ENCODE data around the gene SLCO1A2. TPM values are rescaled to one million over a fixed set of nuclear protein-coding genes. Genes with fewer than 3 reads are reported as not detected.

SLCO1A2 gene
- polyA plus RNA-seq, 1 donor (not counting 4 experiments of a cell fraction or from before 2014, with no cell fraction given), result not detected

DNA sequence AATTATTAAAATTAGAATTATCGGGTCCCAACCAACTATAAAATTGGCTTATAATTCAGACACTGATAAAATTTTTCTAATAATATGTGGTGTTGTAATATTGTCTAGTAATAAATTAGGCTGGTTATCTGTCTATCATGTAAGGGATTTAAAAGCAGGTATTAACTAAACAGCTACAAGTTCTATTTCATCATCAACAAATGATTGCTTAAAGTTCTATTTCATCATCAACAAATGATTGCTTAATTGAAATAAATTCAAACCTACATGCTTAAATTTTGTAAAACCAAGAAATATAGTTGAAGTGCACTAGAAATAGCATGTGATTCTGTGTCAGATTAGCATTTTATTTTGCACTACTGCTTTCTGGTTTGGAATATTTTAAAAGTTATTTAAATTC lies 34.1 kb downstream of the SLCO1A2 start:
- Histone ChIP-seq H3K36me3 (ENCODE audit: control insufficient read depth in 2 of 2, extremely low read depth in 1 of 2, insufficient read depth in 2 of 2, low read length in 2 of 2) (no peaks in the 10 kb centered on the region), H3K27me3 (ENCODE audit: control insufficient read depth, extremely low read depth, insufficient read depth, low read length) (no peaks in the 10 kb centered on the region), H3K4me3 (ENCODE audit: control insufficient read depth in 2 of 3, extremely low read depth in 1 of 3, insufficient read depth in 2 of 3, low read depth in 1 of 3, low read length in 3 of 3) (no peak overlapping the region), H2AFZ (ENCODE audit: control insufficient read depth, low read length) (no peak overlapping the region), H3K79me2 (ENCODE audit: control insufficient read depth, insufficient read depth, low read length) (no peaks in the 10 kb centered on the region), H3K9me3 (ENCODE audit: control insufficient read depth, low read depth, low read length) (no peaks in the 10 kb centered on the region), H3K4me2 (ENCODE audit: control insufficient read depth, extremely low read depth, insufficient read depth, low read depth, low read length) (no peak overlapping the region), H3K27ac (ENCODE audit: control insufficient read depth, insufficient read depth, low read length) (no peak overlapping the region), H4K20me1 (ENCODE audit: control insufficient read depth, extremely low read depth, insufficient read depth, low read length) (no peaks in the 10 kb centered on the region), H3K9ac (ENCODE audit: control insufficient read depth, extremely low read depth, insufficient read depth, low read length) (no peak overlapping the region), H3K4me1 (ENCODE audit: control insufficient read depth, extremely low read depth, insufficient read depth, low read length) (no peaks in the 10 kb centered on the region), H3K9me1 (ENCODE audit: control insufficient read depth, extremely low read depth, insufficient read depth, low read length) (no peaks in the 10 kb centered on the region)
- TF ChIP-seq EZH2 (IDR thresholded peaks at IDR 0.05; ENCODE audit: low read length), result no peak
- TF ChIP-seq, protein P1, sequence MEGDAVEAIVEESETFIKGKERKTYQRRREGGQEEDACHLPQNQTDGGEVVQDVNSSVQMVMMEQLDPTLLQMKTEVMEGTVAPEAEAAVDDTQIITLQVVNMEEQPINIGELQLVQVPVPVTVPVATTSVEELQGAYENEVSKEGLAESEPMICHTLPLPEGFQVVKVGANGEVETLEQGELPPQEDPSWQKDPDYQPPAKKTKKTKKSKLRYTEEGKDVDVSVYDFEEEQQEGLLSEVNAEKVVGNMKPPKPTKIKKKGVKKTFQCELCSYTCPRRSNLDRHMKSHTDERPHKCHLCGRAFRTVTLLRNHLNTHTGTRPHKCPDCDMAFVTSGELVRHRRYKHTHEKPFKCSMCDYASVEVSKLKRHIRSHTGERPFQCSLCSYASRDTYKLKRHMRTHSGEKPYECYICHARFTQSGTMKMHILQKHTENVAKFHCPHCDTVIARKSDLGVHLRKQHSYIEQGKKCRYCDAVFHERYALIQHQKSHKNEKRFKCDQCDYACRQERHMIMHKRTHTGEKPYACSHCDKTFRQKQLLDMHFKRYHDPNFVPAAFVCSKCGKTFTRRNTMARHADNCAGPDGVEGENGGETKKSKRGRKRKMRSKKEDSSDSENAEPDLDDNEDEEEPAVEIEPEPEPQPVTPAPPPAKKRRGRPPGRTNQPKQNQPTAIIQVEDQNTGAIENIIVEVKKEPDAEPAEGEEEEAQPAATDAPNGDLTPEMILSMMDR (optimal IDR thresholded peaks at IDR 0.05 in 1 of 3, IDR thresholded peaks at IDR 0.05 in 1 of 3, conservative IDR thresholded peaks at IDR 0.05 in 1 of 3; ENCODE audit: extremely low read depth in 1 of 3, insufficient read depth in 2 of 3, low read length in 3 of 3), result no peak
- DNase-seq (ENCODE audit: low read depth, low spot score) (no peak), FAIRE-seq (no peak)
- dilution Hi-C loops (cut with MboI; ENCODE audit: extremely low pct_ligation_motif_present, low sequenced_read_pairs), result no loop called here

- Histone ChIP-seq H3K79me2 (ENCODE audit: control insufficient read depth, insufficient read depth, low read length) (no peaks in the 10 kb centered on the region), H2AFZ (ENCODE audit: control insufficient read depth, low read length) (no peak overlapping the region), H3K9me3 (ENCODE audit: control insufficient read depth, low read depth, low read length) (no peaks in the 10 kb centered on the region), H3K4me3 (ENCODE audit: control insufficient read depth in 2 of 3, extremely low read depth in 1 of 3, insufficient read depth in 2 of 3, low read depth in 1 of 3, low read length in 3 of 3) (no peak overlapping the region), H3K4me1 (ENCODE audit: control insufficient read depth, extremely low read depth, insufficient read depth, low read length) (no peaks in the 10 kb centered on the region), H3K27me3 (ENCODE audit: control insufficient read depth, extremely low read depth, insufficient read depth, low read length) (no peaks in the 10 kb centered on the region), H4K20me1 (ENCODE audit: control insufficient read depth, extremely low read depth, insufficient read depth, low read length) (no peaks in the 10 kb centered on the region), H3K9me1 (ENCODE audit: control insufficient read depth, extremely low read depth, insufficient read depth, low read length) (no peaks in the 10 kb centered on the region), H3K9ac (ENCODE audit: control insufficient read depth, extremely low read depth, insufficient read depth, low read length) (no peak overlapping the region), H3K4me2 (ENCODE audit: control insufficient read depth, extremely low read depth, insufficient read depth, low read depth, low read length) (no peak overlapping the region), H3K27ac (ENCODE audit: control insufficient read depth, insufficient read depth, low read length) (no peak overlapping the region), H3K36me3 (ENCODE audit: control insufficient read depth in 2 of 2, extremely low read depth in 1 of 2, insufficient read depth in 2 of 2, low read length in 2 of 2) (no peaks in the 10 kb centered on the region)
- dilution Hi-C loops (cut with MboI; ENCODE audit: extremely low pct_ligation_motif_present, low sequenced_read_pairs), result no loop called here
- no peak for TF ChIP-seq EZH2 (IDR thresholded peaks at IDR 0.05; ENCODE audit: low read length)
- TF ChIP-seq, protein P1 (optimal IDR thresholded peaks at IDR 0.05 in 1 of 3, IDR thresholded peaks at IDR 0.05 in 1 of 3, conservative IDR thresholded peaks at IDR 0.05 in 1 of 3; ENCODE audit: extremely low read depth in 1 of 3, insufficient read depth in 2 of 3, low read length in 3 of 3), result peak; percentile 41 to 64 (median 54)
- FAIRE-seq, result no peak
- no peak for DNase-seq (ENCODE audit: low read depth, low spot score)
Measured at GRCh38 chr12:21296751-21297406, 37.8 kb downstream of the SLCO1A2 start.

Data from keratinocyte (primary cell).